ENCODE results near the gene CCNJ.

- TF ChIP-seq EZH2 (IDR thresholded peaks at IDR 0.05; ENCODE audit: borderline replicate concordance, insufficient read depth, low read depth, low read length, poor library complexity, severe bottlenecking) (no peak), CTCF (IDR thresholded peaks at IDR 0.05) (no peak)
Observed at GRCh38 chr10:96034625-96035024, 8.8 kb upstream of the CCNJ start.

Data from B cell (primary cell).